A204.1 (cell line): ENCODE measurements around the gene ZNF3.

Experiments
- FAIRE-seq: peaks from 2 replicates; lab custom pipeline; 2012; peaks lifted over from hg19 to GRCh38; lab: Jason Lieb, UNC

ZNF3 gene

GRCh38 chr7:100109521-100110163 is 28.1 kb upstream of the ZNF3 start:
- no peak for FAIRE-seq

GRCh38 chr7:100107890-100108289 is 26.4 kb upstream of the ZNF3 start:
- FAIRE-seq: no peak

- no peak for FAIRE-seq
Observed at GRCh38 chr7:100107125-100107737, 25.7 kb upstream of the ZNF3 start.

- no peak for FAIRE-seq
Observed at GRCh38 chr7:100106633-100107032, 25.1 kb upstream of the ZNF3 start.

- no peak for FAIRE-seq
Observed at GRCh38 chr7:100105534-100105933, 24.0 kb upstream of the ZNF3 start.

GRCh38 chr7:100102950-100103840 is 21.7 kb upstream of the ZNF3 start:
- FAIRE-seq: no peak

GRCh38 chr7:100101016-100101862 is 19.7 kb upstream of the ZNF3 start, which contains the start of the genes AP4M1 and MCM7:
Gene AP4M1 (plus strand): TSS chr7:100101643. CDS start chr7:100101715, 72 bp downstream.
Gene MCM7 (minus strand): TSS chr7:100101397. CDS start chr7:100101294, 103 bp downstream.
- peak; percentile 96 for FAIRE-seq

- FAIRE-seq: no peak
Observed at GRCh38 chr7:100100420-100101015, 19.0 kb upstream of the ZNF3 start.

GRCh38 chr7:100099452-100099851 is 17.9 kb upstream of the ZNF3 start:
- no peak for FAIRE-seq

GRCh38 chr7:100098913-100099312 is 17.4 kb upstream of the ZNF3 start:
- FAIRE-seq: no peak

- FAIRE-seq: no peak
Observed at GRCh38 chr7:100095704-100096103, 14.2 kb upstream of the ZNF3 start.

GRCh38 chr7:100095289-100095688 is 13.8 kb upstream of the ZNF3 start:
- FAIRE-seq: no peak

GRCh38 chr7:100093925-100094486 is 12.5 kb upstream of the ZNF3 start:
- no peak for FAIRE-seq

GRCh38 chr7:100093498-100093897 is 12.0 kb upstream of the ZNF3 start:
- FAIRE-seq: no peak

- no peak for FAIRE-seq
Observed at GRCh38 chr7:100093054-100093453, 11.5 kb upstream of the ZNF3 start.

- no peak for FAIRE-seq
Observed at GRCh38 chr7:100091411-100092181, 10.1 kb upstream of the ZNF3 start.

- FAIRE-seq: no peak
Observed at GRCh38 chr7:100090527-100091410, 9.2 kb upstream of the ZNF3 start.

- FAIRE-seq: no peak
Observed at GRCh38 chr7:100089458-100090196, 8.1 kb upstream of the ZNF3 start.
